Pancreas (tissue), 10 donors: Measurements from ENCODE around the gene POLR2M. TPM values are rescaled to one million over a fixed set of nuclear protein-coding genes. Genes with fewer than 3 reads are reported as not detected.

Source experiments
- ATAC-seq, 4 donors: fragments of 200-7000 bp; cut with Tn5 transposase; one replicate each; pipeline versions ENCODE4 v1.8.0 to v1.9.1; 2020; ENCODE audit warnings: mild to moderate bottlenecking in 4 of 4, moderate library complexity in 4 of 4
- DNase-seq, 6 donors: peaks; one replicate each; pipeline ENCODE4 v3.0.0-alpha.2; 2020
- FAIRE-seq: peaks from 2 replicates; lab custom pipeline; 2012; peaks lifted over from hg19 to GRCh38; lab: Jason Lieb, UNC
- H3K27ac ChIP-seq, 4 donors: fragments of 200-600 bp; sonication (generic); 1 replicate in 3 of 4; 2 replicates in 1 of 4; pipeline versions ENCODE4 v1.5.0 to v1.8.0; 2020
- H3K27me3 ChIP-seq, 4 donors: fragments of 200-600 bp; one replicate each; pipeline ENCODE4 v1.8.0; 2021
- H3K36me3 ChIP-seq, 3 donors: fragments of 200-600 bp; sonication (generic) in 1 of 3; one replicate each; pipeline versions ENCODE4 v1.5.0 to v1.8.0; 2020 to 2021
- H3K4me1 ChIP-seq, 3 donors: fragments of 200-600 bp; one replicate each; pipeline ENCODE4 v1.8.0; 2021
- H3K4me3 ChIP-seq, 4 donors: fragments of 200-600 bp; sonication (generic) in 2 of 4; one replicate each; pipeline versions ENCODE4 v1.5.0 to v1.8.0; 2020 to 2021
- H3K9me3 ChIP-seq, 4 donors: fragments of 200-600 bp; one replicate each; pipeline ENCODE4 v1.8.0; 2021
- WGBS, 2 donors: extraction: QIAGEN DNeasy Blood & Tissue Kit; methylation state at CpG; one replicate each; pipeline ENCODE4 v1.1.7; 2013; 5-methylcytosine and 5-hydroxymethylcytosine counted together
- intact Hi-C, 3 donors: fragments of 100-400 bp; cut with DNase I; formaldehyde crosslinking; loops; one replicate each; pipeline versions ENCODE4 v1.11.1 to v1.14.2; 2022
- polyA plus RNA-seq, 2 donors: library from polyadenylated mRNA; stranded (reverse); fragments of 200-250 nt; gene quantifications; one replicate each; pipeline ENCODE4 v1.2.3, GENCODE V29; 2013
- total RNA-seq, 6 donors: library from RNA; stranded (reverse); fragmentation: NEBNext Ultra II Directional in 4 of 6; extraction: Animal tissue kit (Norgen Biotek cat#: 25700) in 4 of 6; gene quantifications; one replicate each; pipeline versions ENCODE4 v1.2.1 to v1.2.4, GENCODE V29; 2021 to 2023
- TF ChIP-seq, protein P1 (sequence below), 4 donors: fragments of 200-600 bp; sonication (generic) in 3 of 4; IDR thresholded peaks; one replicate each; pipeline versions ENCODE4 v1.5.0 to v1.8.0; 2021; ENCODE audit warnings: antibody characterized with exemption in 4 of 4
- donor health status: healthy with polysubstance abuse.
- donor health status: DM: no; HTN: no; CAD: no; lungs with moderate emphysema.
- donor health status: DM: no; HTN: no; CAD: no.
- donor health status: control.
- donor health status: control.
- donor health status: Bipolar disorder and iron deficiency.
- donor health status: DM: yes; HTN: yes; CAD: no.
- donor health status: DM: no; HTN: no; CAD: no.
- donor health status: DM: no; HTN: no; CAD: no.
- donor health status: DM: yes; HTN: yes; CAD: no.

POLR2M gene
- total and polyA plus RNA-seq, 8 donors = 30.3 to 54.1 (median 40.6) TPM

DNA sequence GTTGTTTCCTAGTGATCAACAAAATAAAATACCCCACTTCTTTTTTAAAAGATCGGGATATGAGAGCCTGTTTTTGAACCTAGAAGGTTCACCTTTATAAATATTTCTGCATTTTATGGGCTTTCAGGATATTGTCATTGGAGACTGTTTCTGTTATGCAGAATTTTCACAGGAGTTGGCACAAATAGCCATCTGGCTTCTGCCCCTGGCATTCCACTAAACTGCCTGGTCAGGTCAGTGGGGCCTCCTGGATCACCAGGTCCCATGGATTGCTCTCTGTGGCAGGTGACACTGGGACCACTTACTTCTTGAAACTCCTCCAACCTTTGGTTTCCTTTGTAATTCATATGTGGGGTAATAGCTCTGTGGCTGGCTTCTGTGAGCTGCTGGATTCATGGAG lies 25.5 kb upstream of the POLR2M start:
- DNase-seq = no peak
- H3K4me3 ChIP-seq = no peak overlapping the region
- 100% methylated on average over 1 of the region's 1 CpG for WGBS, 2 donors
- H3K36me3 ChIP-seq = no peaks in the 10 kb centered on the region
- no peak for ATAC-seq
- no peaks in the 10 kb centered on the region for H3K27me3 ChIP-seq
- no peaks in the 10 kb centered on the region for H3K9me3 ChIP-seq
- intact Hi-C loops = no loop called here
- H3K27ac ChIP-seq = no peak overlapping the region
- TF ChIP-seq, protein P1, sequence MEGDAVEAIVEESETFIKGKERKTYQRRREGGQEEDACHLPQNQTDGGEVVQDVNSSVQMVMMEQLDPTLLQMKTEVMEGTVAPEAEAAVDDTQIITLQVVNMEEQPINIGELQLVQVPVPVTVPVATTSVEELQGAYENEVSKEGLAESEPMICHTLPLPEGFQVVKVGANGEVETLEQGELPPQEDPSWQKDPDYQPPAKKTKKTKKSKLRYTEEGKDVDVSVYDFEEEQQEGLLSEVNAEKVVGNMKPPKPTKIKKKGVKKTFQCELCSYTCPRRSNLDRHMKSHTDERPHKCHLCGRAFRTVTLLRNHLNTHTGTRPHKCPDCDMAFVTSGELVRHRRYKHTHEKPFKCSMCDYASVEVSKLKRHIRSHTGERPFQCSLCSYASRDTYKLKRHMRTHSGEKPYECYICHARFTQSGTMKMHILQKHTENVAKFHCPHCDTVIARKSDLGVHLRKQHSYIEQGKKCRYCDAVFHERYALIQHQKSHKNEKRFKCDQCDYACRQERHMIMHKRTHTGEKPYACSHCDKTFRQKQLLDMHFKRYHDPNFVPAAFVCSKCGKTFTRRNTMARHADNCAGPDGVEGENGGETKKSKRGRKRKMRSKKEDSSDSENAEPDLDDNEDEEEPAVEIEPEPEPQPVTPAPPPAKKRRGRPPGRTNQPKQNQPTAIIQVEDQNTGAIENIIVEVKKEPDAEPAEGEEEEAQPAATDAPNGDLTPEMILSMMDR (IDR thresholded peaks at IDR 0.05) = no peak
- FAIRE-seq = no peak
- peaks cover 0 to 11% (median 5%) of the 10 kb centered on the region in 3 donors for H3K4me1 ChIP-seq

DNA sequence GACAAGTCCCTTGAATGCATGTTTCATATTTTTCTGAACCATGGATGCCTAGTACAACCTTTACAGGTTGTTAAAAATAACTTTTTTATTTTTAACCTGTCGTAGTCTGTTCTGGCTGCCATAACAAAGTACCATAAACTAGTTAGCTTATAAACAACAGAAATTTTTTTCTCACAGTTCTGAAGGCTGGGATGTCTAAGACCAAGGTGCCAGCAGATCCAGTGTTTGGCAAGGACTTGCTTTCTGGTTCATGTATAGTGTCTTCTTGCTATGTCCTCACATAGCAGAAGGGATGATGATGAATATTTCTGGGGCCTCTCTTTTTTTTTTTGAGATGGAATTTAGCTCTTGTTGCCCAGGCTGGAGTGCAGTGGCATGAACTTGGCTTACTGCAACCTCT lies 23.0 kb upstream of the POLR2M start:
- H3K4me3 ChIP-seq = no peak overlapping the region
- no peak for DNase-seq

DNA sequence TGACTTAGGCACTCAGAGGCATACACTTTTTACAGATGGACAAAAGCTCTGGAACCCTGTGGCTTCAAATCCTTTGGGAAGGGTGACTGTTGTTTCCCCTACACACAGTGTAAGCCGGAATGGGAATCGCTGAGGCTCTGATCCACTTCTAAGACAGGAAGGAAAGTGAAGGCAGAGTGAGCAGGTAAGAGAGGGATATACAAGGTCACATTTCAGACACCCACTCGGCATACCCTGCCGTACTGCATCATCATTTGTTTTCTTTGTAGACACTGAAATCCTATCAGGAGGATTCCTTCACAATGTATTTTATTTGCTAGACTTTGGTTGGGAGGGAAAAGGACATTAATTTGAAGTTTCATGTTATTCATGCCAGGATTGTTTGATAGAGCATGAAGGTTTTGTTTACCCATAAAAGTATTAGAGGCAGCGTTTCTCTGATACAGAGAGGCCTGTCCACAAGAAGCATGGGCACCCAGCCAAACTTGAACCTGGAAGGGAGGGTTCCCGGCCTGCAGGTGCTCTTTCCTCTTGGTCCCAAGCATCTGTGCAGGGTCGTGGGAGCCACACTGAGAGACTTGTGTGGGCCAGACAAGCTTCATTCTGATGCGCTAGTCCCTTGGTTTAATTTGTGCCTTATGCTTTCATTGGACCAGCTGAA lies 21.9 kb upstream of the POLR2M start:
- Histone ChIP-seq H3K36me3 (no peaks in the 10 kb centered on the region), H3K9me3 (no peaks in the 10 kb centered on the region), H3K4me3 (no peak overlapping the region), H3K27me3 (no peaks in the 10 kb centered on the region), H3K4me1 (peaks cover 0 to 16% (median 5%) of the 10 kb centered on the region in 3 donors), H3K27ac (peak overlapping the region in 2 of 4 donors; percentile 10 to 63)
- ATAC-seq (peak in 3 of 4 donors; percentile 48 to 65 (median 48)), DNase-seq (peak in 4 of 6 donors; percentile 49 to 65 (median 56)), FAIRE-seq (no peak)
- TF ChIP-seq, protein P1 (IDR thresholded peaks at IDR 0.05) = no peak
- WGBS, 2 donors = 48 to 56% methylated on average over 8 of the region's 8 CpGs
- intact Hi-C loops = no loop called here

More for the DNA sequence above, 23.0 kb upstream of the POLR2M start:
- Histone ChIP-seq H3K9me3 (no peaks in the 10 kb centered on the region), H3K36me3 (no peaks in the 10 kb centered on the region), H3K27ac (no peak overlapping the region), H3K27me3 (no peaks in the 10 kb centered on the region), H3K4me1 (peaks cover 0 to 16% (median 5%) of the 10 kb centered on the region in 3 donors)
- intact Hi-C loops = no loop called here
- FAIRE-seq = no peak
- ATAC-seq = no peak
- TF ChIP-seq, protein P1 (IDR thresholded peaks at IDR 0.05) = no peak
- WGBS, 2 donors = 90% methylated on average over 1 of the region's 1 CpG

DNA sequence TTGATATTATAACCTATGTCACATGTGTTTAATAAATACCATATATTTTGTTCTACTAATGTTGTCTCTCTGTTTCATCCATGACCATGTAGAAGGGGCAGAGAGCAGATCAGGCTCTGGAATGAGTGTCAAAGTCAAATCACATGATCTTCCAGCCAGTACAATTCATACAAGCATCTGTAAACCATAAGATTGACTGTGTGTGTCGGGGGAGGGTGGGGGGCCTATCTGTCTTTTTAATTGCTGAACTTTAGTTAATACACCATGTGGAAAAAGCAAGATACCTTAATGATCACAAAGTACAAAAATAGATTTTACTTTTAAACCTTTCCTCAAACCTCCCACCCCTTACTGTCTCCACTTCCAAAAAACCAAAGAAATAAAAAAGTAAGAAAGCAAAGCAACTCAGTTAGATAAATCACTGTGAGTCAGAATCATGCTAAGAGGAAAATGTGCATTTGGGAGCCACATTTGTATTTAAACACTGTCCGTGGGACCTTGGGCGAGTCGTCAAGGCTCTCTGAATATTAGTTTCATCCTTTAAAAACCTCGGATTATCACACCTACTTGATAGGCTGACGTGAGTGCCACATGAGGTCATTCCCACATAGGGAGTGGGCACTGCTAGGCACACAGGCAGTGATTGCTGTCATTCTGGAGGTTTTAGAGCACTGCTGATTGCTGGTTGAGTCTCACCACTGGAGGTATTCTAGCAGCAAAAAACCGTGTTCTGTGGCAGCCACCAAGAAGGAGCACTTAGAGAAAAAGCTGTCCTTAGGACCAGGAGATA lies 21.0 kb upstream of the POLR2M start:
- intact Hi-C loops = no loop called here
- TF ChIP-seq, protein P1 (IDR thresholded peaks at IDR 0.05) = no peak
- WGBS, 2 donors = 42 to 44% methylated on average over 7 of the region's 7 CpGs
- Histone ChIP-seq H3K4me3 (no peak overlapping the region), H3K9me3 (no peaks in the 10 kb centered on the region), H3K27me3 (no peaks in the 10 kb centered on the region), H3K36me3 (no peaks in the 10 kb centered on the region), H3K4me1 (peaks cover 0 to 16% (median 5%) of the 10 kb centered on the region in 3 donors), H3K27ac (peak overlapping the region in 2 of 4 donors; percentile 28 to 63)
- DNase-seq (no peak), ATAC-seq (peak; percentile 55 to 70 (median 65)), FAIRE-seq (no peak)
